Pancreas (tissue), 10 donors: Measurements from ENCODE around the gene LTBP2. TPM values are rescaled to one million over a fixed set of nuclear protein-coding genes. Genes with fewer than 3 reads are reported as not detected.

ENCODE experiments used
- ATAC-seq, 4 donors: fragments of 200-7000 bp; cut with Tn5 transposase; one replicate each; pipeline versions ENCODE4 v1.8.0 to v1.9.1; 2020; ENCODE audit warnings: mild to moderate bottlenecking in 4 of 4, moderate library complexity in 4 of 4
- DNase-seq, 6 donors: peaks; one replicate each; pipeline ENCODE4 v3.0.0-alpha.2; 2020
- FAIRE-seq: peaks from 2 replicates; lab custom pipeline; 2012; peaks lifted over from hg19 to GRCh38; lab: Jason Lieb, UNC
- H3K27ac ChIP-seq, 4 donors: fragments of 200-600 bp; sonication (generic); 1 replicate in 3 of 4; 2 replicates in 1 of 4; pipeline versions ENCODE4 v1.5.0 to v1.8.0; 2020
- H3K27me3 ChIP-seq, 4 donors: fragments of 200-600 bp; one replicate each; pipeline ENCODE4 v1.8.0; 2021
- H3K36me3 ChIP-seq, 3 donors: fragments of 200-600 bp; sonication (generic) in 1 of 3; one replicate each; pipeline versions ENCODE4 v1.5.0 to v1.8.0; 2020 to 2021
- H3K4me1 ChIP-seq, 3 donors: fragments of 200-600 bp; one replicate each; pipeline ENCODE4 v1.8.0; 2021
- H3K4me3 ChIP-seq, 4 donors: fragments of 200-600 bp; sonication (generic) in 2 of 4; one replicate each; pipeline versions ENCODE4 v1.5.0 to v1.8.0; 2020 to 2021
- H3K9me3 ChIP-seq, 4 donors: fragments of 200-600 bp; one replicate each; pipeline ENCODE4 v1.8.0; 2021
- CTCF ChIP-seq, 4 donors: fragments of 200-600 bp; sonication (generic) in 3 of 4; IDR thresholded peaks; one replicate each; pipeline versions ENCODE4 v1.5.0 to v1.8.0; 2021; ENCODE audit warnings: antibody characterized with exemption in 4 of 4
- WGBS, 2 donors: extraction: QIAGEN DNeasy Blood & Tissue Kit; methylation state at CpG; one replicate each; pipeline ENCODE4 v1.1.7; 2013; 5-methylcytosine and 5-hydroxymethylcytosine counted together
- intact Hi-C, 3 donors: fragments of 100-400 bp; cut with DNase I; formaldehyde crosslinking; loops; one replicate each; pipeline versions ENCODE4 v1.11.1 to v1.14.2; 2022
- polyA plus RNA-seq, 2 donors: library from polyadenylated mRNA; stranded (reverse); fragments of 200-250 nt; gene quantifications; one replicate each; pipeline ENCODE4 v1.2.3, GENCODE V29; 2013
- total RNA-seq, 6 donors: library from RNA; stranded (reverse); fragmentation: NEBNext Ultra II Directional in 4 of 6; extraction: Animal tissue kit (Norgen Biotek cat#: 25700) in 4 of 6; gene quantifications; one replicate each; pipeline versions ENCODE4 v1.2.1 to v1.2.4, GENCODE V29; 2021 to 2023
- donor health status: healthy with polysubstance abuse.
- donor health status: DM: no; HTN: no; CAD: no; lungs with moderate emphysema.
- donor health status: DM: no; HTN: no; CAD: no.
- donor health status: control.
- donor health status: control.
- donor health status: Bipolar disorder and iron deficiency.
- donor health status: DM: yes; HTN: yes; CAD: no.
- donor health status: DM: no; HTN: no; CAD: no.
- donor health status: DM: no; HTN: no; CAD: no.
- donor health status: DM: yes; HTN: yes; CAD: no.

LTBP2 gene
- total RNA-seq (10 to 100 TPM in 2 of 6 donors, 1 to 10 TPM in 4; 3.3 to 18.1 (median 5.5) TPM), polyA plus RNA-seq (1 to 10 TPM; 1.8 to 2.5 TPM)

- TF ChIP-seq CTCF (IDR thresholded peaks at IDR 0.05) = no peak
- no peak within 1 kb of the TSS for H3K27ac ChIP-seq
- no peaks in the 10 kb centered on the region for H3K27me3 ChIP-seq
- ATAC-seq (peak; percentile 29 to 39 (median 34)), DNase-seq (peak in 1 of 6 donors; percentile 72), FAIRE-seq (no peak)
- no peaks in the 10 kb centered on the region for H3K9me3 ChIP-seq
- peaks cover 0 to 13% (median 8%) of the 10 kb centered on the region in 3 donors for H3K4me1 ChIP-seq
- 5 to 6% methylated on average over 60 to 70 of the region's 70 CpGs for WGBS, 2 donors
- H3K4me3 ChIP-seq = peak within 1 kb of the TSS; percentile 51 to 82 (median 66)
- intact Hi-C loops = loop anchor here in 1 of 3 donors (10.0 kb wide), 1 partner anchor 193 kb away; no protein-coding TSS in a partner anchor
- no peaks in the 10 kb centered on the region for H3K36me3 ChIP-seq
Measured at GRCh38 chr14:74611650-74612349, at the start of gene LTBP2. LTBP2 (minus strand) TSS chr14:74612237; CDS start chr14:74611944, 293 bp downstream.

GRCh38 chr14:74660863-74661262 lies 48.8 kb upstream of the LTBP2 start:
- ATAC-seq = no peak
- H3K27me3 ChIP-seq = no peaks in the 10 kb centered on the region
- no peak overlapping the region for H3K4me3 ChIP-seq
- intact Hi-C loops = no loop called here
- H3K36me3 ChIP-seq = peaks cover 0 to 23% (median 0%) of the 10 kb centered on the region in 3 donors
- FAIRE-seq = no peak
- no peaks in the 10 kb centered on the region for H3K9me3 ChIP-seq
- no peak for TF ChIP-seq CTCF (IDR thresholded peaks at IDR 0.05)
- 80 to 84% methylated on average over 5 of the region's 5 CpGs for WGBS, 2 donors
- H3K27ac ChIP-seq = no peak overlapping the region
- DNase-seq = no peak
- H3K4me1 ChIP-seq = no peaks in the 10 kb centered on the region

GRCh38 chr14:74660167-74660566 lies 48.1 kb upstream of the LTBP2 start:
- DNase-seq (no peak), ATAC-seq (no peak), FAIRE-seq (no peak)
- H3K4me1 ChIP-seq = no peaks in the 10 kb centered on the region
- H3K27ac ChIP-seq = no peak overlapping the region
- no peaks in the 10 kb centered on the region for H3K9me3 ChIP-seq
- no peak overlapping the region for H3K4me3 ChIP-seq
- intact Hi-C loops = no loop called here
- peaks cover 0 to 23% (median 0%) of the 10 kb centered on the region in 3 donors for H3K36me3 ChIP-seq
- H3K27me3 ChIP-seq = no peaks in the 10 kb centered on the region
- 92 to 95% methylated on average over 3 of the region's 3 CpGs for WGBS, 2 donors
- TF ChIP-seq CTCF (IDR thresholded peaks at IDR 0.05) = no peak

- H3K27me3 ChIP-seq = no peaks in the 10 kb centered on the region
- FAIRE-seq (no peak), DNase-seq (no peak), ATAC-seq (no peak)
- intact Hi-C loops = no loop called here
- no peak overlapping the region for H3K4me3 ChIP-seq
- H3K4me1 ChIP-seq = no peaks in the 10 kb centered on the region
- 62 to 72% methylated on average over 1 of the region's 1 CpG for WGBS, 2 donors
- no peak overlapping the region for H3K27ac ChIP-seq
- TF ChIP-seq CTCF (IDR thresholded peaks at IDR 0.05) = no peak
- peaks cover 0 to 20% (median 0%) of the 10 kb centered on the region in 3 donors for H3K36me3 ChIP-seq
- H3K9me3 ChIP-seq = no peaks in the 10 kb centered on the region
Measured at GRCh38 chr14:74658535-74659131, 46.6 kb upstream of the LTBP2 start.
